Esophagus squamous epithelium (tissue), 4 donors: ENCODE measurements around the gene LAMB3.

Experiments
- CTCF ChIP-seq, 6 experiments: fragments of 450-650 bp in 4 of 6; fragments of 200-600 bp in 2 of 6; sonication (generic) in 2 of 6; IDR thresholded peaks; one replicate each; pipeline ENCODE4 v1.5.1; 2016 to 2019; ENCODE audit warnings: antibody characterized with exemption in 6 of 6, mild to moderate bottlenecking in 4 of 6, moderate library complexity in 4 of 6
- POLR2A ChIP-seq, 4 donors: fragments of 450-650 bp; IDR thresholded peaks; one replicate each; pipeline ENCODE4 v1.6.1; 2017; ENCODE audit warnings: antibody characterized with exemption in 4 of 4, mild to moderate bottlenecking in 4 of 4, moderate library complexity in 3 of 4

GRCh38 chr1:209659909-209660308, 7.7 kb upstream of the LAMB3 start:
- TF ChIP-seq CTCF (IDR thresholded peaks at IDR 0.05) (no peak), POLR2A (IDR thresholded peaks at IDR 0.05) (no peak)
